AG10803 (cell line): ENCODE results near the gene STARD5.
A peak's percentile ranks its signal among the peaks of the same experiment; 100 is the strongest.

Experiments used
- DNase-seq: peaks from one replicate; pipeline ENCODE4 v3.0.0; 2010; ENCODE audit warnings: low read depth
- H3K4me3 ChIP-seq: 2 replicates; pipeline ENCODE4 v1.5.1; 2011; ENCODE audit warnings: mild to moderate bottlenecking, low read length, control low read depth
- TF ChIP-seq, protein P1 (sequence below): conservative IDR thresholded peaks from 2 replicates; pipeline ENCODE4 v1.5.1; 2011; ENCODE audit warnings: mild to moderate bottlenecking, low read length, control low read depth, inconsistent platforms

STARD5 gene

DNA sequence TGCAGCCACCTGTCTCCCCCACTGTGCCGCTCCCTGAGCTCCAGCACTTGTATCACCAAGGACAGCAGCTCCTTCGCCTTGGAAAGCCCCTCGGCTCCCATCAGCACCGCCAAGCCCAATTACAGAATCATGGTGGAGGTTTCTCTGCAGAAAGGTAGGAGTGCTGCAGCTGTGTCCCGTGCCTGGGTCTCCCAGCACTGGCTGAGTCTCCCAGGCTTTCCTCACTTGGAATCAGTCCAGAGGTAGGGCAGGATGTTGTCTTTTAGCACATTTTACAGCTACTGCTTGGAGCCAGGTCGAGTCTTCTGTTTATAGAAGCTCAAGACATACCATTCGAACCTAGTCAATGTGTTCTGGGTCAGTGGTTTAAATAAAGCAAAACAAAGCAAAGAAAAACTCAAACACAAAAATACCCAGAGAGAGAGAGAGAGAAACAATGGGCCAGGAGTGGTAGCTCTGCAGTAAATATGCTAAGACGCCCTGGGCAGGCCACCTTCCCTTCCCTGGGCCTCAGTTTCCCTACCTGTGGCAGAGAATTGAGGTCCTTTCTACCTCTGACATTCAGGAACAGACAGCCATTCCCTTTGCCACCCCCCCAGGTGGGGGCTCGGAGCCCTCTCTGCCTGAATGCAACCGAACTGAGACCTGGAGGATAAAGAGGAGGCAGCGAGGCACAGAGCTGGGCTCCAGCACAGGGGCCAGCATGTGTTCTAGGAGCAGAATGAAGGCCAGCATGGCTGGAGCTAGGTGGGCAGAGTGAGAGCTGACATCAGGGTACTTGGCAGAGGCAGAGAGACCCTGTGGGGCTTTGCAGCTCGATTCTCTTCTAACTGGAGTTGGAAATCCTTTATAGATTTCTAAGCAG, 44.1 kb downstream of the STARD5 start:
- peak; percentile 43 for DNase-seq
- TF ChIP-seq, protein P1, sequence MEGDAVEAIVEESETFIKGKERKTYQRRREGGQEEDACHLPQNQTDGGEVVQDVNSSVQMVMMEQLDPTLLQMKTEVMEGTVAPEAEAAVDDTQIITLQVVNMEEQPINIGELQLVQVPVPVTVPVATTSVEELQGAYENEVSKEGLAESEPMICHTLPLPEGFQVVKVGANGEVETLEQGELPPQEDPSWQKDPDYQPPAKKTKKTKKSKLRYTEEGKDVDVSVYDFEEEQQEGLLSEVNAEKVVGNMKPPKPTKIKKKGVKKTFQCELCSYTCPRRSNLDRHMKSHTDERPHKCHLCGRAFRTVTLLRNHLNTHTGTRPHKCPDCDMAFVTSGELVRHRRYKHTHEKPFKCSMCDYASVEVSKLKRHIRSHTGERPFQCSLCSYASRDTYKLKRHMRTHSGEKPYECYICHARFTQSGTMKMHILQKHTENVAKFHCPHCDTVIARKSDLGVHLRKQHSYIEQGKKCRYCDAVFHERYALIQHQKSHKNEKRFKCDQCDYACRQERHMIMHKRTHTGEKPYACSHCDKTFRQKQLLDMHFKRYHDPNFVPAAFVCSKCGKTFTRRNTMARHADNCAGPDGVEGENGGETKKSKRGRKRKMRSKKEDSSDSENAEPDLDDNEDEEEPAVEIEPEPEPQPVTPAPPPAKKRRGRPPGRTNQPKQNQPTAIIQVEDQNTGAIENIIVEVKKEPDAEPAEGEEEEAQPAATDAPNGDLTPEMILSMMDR = no peak
- H3K4me3 ChIP-seq = no peak overlapping the region

DNA sequence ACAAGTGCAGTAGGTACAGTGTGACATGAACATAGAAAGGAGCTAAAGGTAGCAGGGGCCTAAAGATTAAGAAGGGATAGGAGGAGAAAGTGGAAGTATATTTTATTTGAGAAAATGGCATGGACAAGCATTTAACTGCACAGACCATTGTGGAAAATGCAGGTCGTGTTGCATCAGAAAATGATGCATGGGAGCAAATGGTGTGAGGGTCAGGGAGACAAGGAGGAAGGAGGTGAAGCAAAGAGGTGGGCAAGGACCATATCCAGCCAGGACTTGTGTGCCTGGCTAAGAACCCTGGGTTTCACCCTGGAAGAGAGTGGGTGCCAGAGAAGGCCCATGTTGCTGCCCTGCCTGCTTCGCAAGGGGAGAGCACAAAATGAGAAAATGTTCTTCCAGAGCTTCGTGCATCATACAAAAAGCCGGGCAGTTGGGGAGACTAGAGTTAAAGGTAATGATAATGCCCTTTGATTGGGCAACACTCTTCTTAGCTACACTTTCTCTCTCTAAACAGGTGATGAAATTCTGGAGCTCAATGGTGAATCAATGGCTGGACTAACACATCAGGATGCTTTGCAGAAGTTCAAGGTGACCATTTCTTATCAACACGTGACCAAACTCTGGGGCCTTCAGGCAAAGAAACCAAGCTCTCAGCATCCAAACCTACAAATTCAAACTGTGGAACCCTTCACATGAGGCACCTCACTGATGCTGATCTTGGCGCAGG, 45.5 kb downstream of the STARD5 start:
- no peak for DNase-seq

DNA sequence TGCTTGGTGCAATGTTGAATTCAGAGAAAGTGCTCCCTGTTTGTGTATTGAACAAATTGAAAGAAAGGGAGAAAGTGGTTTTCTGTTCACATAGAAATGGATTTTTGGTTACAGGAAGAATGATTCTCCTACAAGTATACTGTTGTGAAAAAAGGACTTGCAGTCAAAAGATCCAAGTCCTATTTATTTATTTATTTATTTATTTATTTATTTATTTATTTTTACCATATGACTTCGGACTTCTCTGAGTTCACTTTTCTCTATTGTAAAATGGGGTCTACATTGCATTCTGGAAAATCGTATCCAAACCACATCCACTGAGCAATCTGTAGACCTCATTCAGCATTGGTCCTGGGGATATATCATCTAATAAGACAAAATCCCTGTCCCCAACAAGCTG, 46.1 kb downstream of the STARD5 start:
- DNase-seq = no peak
- no peak overlapping the region for H3K4me3 ChIP-seq
- TF ChIP-seq, protein P1 = no peak

More for the DNA sequence above, 45.5 kb downstream of the STARD5 start:
- TF ChIP-seq, protein P1 = no peak
- H3K4me3 ChIP-seq = no peak overlapping the region

DNA sequence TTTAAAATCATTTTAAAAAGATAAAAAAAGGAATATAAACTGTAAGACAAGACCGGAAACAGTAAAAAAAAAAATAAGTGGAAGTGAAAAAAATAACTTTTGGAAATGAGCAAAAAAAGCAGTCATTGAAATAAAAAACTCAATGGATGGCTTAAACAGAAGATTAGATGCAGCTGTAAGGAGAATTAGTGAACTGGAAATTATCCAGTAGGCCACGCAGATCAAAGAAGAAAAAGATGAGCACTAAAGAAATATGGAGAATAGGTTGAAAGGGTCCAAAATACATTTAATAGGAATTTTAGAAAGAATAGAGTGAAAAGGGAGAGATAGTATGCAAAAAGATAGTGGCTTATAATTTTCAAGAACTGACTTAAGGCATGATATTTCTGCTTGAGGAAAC, 47.0 kb downstream of the STARD5 start:
- DNase-seq = no peak
- no peak overlapping the region for H3K4me3 ChIP-seq
- TF ChIP-seq, protein P1 = no peak

DNA sequence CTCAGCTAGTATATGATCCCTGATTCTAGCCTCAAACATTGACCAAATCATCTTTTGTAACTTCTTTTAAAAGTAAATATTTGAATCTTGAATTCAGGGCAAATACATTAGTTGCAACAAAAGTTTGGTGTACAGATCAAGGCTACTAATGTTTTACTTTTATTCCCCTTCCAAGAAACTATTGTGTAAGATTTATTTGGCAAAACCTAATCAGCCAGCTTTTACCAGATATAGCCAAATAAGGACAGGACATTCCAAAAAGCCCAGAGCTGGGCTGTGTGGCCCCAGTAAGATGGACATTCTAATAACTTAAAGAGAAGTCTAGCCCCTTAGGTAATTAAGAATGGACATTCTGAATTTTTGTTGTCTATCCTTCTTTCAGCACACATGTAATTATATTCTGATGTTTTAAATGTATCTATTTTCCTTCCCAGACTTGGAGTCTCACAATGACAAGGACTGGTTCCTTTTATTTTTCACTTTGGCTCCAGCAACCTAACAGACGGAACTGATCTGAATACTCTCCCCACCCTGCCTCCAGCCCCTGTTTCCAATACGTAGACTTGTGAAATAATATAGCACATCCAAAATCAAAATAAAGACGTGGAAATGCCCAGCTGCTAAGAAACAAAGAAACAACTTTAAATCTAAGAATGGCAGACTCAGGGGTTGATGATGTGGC, 48.1 kb downstream of the STARD5 start:
- DNase-seq = peak; percentile 66
- no peak overlapping the region for H3K4me3 ChIP-seq
- TF ChIP-seq, protein P1 = no peak

DNA sequence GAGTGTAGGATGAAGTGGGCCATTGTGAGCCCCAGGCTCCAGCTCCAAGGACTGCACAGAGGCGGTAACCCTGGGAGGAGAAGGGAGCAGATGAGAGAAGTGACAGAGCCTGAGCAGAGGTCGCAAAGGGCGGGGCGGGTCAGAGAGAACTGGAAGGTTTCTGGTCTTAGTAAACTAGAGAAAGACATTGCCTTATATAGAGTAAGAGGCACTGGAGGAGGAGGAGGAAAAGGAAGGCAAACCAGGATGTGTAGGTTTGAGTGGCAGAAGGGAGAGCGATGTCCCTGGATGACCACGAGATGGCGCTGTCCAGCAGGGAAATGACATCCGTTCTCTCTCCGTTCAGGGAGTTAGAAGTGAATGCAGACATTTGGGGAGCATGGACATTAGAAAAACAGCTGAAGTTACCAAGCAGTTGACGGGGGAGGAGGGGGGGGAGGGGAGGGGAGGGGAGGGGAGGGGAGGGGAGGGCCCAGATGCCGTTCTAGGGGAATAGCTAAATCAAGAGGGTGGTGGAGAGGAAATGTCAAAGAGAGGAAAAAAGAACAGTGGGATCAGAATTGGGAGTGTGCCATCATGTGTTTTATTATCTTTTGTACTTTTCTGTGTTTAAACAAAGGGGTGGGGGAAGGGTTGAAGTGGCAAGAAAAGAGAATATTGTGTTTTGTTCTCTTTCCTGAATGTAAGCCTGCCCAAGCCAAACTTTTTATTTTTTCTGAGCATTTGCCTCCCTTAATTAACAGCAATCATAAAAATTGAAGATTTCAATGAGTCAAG, 48.8 kb downstream of the STARD5 start:
- TF ChIP-seq, protein P1 = peak; percentile 95
- peak; percentile 79 for DNase-seq
- H3K4me3 ChIP-seq = no peak overlapping the region
